Omental fat pad (tissue), 4 donors: ENCODE data around the gene FAR2. TPM values are rescaled to one million over a fixed set of nuclear protein-coding genes. Genes with fewer than 3 reads are reported as not detected.

Experiments used
- ATAC-seq: fragments of 150-250 bp; one replicate; pipeline ENCODE4 v1.9.1; 2016; ENCODE audit warnings: mild to moderate bottlenecking, moderate library complexity; ENCODE audit not compliant: low FRiP score
- DNase-seq: peaks from one replicate; pipeline ENCODE4 v3.0.0-alpha.2; 2019; ENCODE audit warnings: low spot score
- CTCF ChIP-seq, 3 donors: fragments of 450-650 bp; IDR thresholded peaks; one replicate each; pipeline ENCODE4 v1.5.1; 2016 to 2017; ENCODE audit warnings: antibody characterized with exemption in 3 of 3, mild to moderate bottlenecking in 3 of 3, moderate library complexity in 2 of 3
- total RNA-seq, 4 donors: library from RNA; depleted of rRNA; stranded (reverse); fragments of >200 nt; gene quantifications; one replicate each; pipeline ENCODE4 v1.1.0, GENCODE V29; 2016

FAR2 gene
- total RNA-seq, 4 donors from 2014 or later = 4.5 to 25.4 (median 18.7) TPM

GRCh38 chr12:29350080-29350479 is 201.0 kb downstream of the FAR2 start:
- no peak for ATAC-seq
- no peak for DNase-seq
- TF ChIP-seq CTCF (IDR thresholded peaks at IDR 0.05) = no peak

GRCh38 chr12:29354954-29355353 is 205.9 kb downstream of the FAR2 start:
- DNase-seq = no peak
- no peak for TF ChIP-seq CTCF (IDR thresholded peaks at IDR 0.05)
- no peak for ATAC-seq

- ATAC-seq = no peak
- no peak for TF ChIP-seq CTCF (IDR thresholded peaks at IDR 0.05)
Observed at GRCh38 chr12:29365091-29365490, 216.0 kb downstream of the FAR2 start.

GRCh38 chr12:29374012-29374411 is 224.9 kb downstream of the FAR2 start:
- DNase-seq = no peak
- ATAC-seq = no peak
- TF ChIP-seq CTCF (IDR thresholded peaks at IDR 0.05) = no peak

More at GRCh38 chr12:29365091-29365490, 216.0 kb downstream of the FAR2 start:
- DNase-seq = no peak

- no peak for TF ChIP-seq CTCF (IDR thresholded peaks at IDR 0.05)
- ATAC-seq = no peak
Observed at GRCh38 chr12:29374913-29375312, 225.8 kb downstream of the FAR2 start.

GRCh38 chr12:29376118-29376517 is 227.0 kb downstream of the FAR2 start:
- DNase-seq = no peak
- no peak for ATAC-seq
- TF ChIP-seq CTCF (IDR thresholded peaks at IDR 0.05) = no peak

More at GRCh38 chr12:29374913-29375312, 225.8 kb downstream of the FAR2 start:
- DNase-seq = no peak
